ENCODE results near the gene SLA2.
A peak's percentile ranks its signal among the peaks of the same experiment; 100 is the strongest.
"Not testable (repeated sequence)": the region's sequence is repeated elsewhere in the genome, so short reads cannot be mapped to it uniquely, and the experiment has no call there.

The SLA2 gene

DNA sequence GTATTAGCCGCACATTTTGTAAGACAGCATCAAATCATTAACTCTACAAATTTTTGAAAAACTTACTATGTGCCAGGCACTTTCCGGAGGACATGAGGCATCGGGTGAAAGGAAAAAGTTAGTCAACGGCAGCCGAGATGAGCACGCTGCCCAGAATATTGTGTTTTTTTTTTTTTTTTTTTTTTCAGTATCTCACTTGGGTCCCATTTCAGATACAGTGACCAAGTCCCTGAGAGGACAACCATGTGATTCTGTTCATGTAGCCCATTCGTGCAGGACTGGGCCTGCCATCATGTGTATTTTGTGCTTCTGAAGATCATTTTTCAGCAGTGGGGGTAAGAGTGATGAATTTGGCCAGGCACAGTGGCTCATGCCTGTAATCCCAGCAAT lies 1.3 kb downstream of the SLA2 start:
- DNase-seq = peak; percentile 34

DNA sequence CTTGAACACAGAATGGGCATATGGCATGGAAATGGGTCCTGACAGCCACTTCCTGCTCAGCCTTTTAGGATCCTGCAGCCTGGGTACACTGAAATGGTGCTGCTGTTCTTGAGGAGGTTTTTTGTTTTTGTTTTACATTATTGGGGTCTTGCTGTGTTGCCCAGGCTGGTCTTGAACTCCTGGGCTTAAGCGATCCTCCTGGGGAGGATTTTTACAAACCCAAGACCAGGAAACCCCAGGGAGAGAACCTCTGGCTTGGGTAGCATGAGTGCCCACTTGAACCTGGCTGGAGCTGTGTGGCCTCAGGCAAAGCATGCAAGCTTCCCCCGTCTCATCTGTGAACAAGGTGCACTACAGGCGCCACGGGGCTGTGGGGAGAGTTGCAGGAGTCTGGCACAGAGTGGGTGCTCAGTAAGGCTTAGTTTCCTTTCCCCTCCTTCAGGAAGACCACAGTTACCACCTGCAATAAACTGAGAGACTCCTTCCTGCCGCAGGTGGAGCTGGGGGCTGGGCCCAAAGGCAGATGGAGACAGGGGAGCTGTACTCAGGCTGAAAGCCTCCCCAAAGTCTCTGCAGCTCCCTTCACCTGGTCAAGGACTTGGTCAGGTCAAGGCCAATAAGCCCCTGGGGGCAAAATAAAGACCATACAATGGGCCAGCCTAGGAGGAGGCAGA lies 1.8 kb downstream of the SLA2 start:
- peak; percentile 60 for DNase-seq

DNA sequence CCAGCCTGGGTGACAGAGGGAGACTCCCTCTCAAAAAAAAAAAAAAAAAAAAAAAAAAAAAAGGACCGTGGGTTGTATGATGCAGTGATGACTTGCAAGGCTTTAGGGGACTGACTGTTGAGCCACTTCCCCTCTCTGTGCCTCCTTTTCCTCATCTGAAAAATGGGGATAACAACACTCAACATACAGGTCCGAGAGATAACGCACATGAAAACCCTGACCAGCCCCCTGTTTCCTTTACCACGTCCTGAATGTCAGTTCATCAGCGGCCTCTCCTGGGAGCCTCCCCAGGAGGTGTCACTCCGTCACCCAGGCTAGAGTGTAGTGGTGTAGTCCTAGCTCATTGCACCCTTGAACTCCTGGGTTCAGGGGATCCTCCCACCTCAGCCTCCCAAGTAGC lies 3.9 kb downstream of the SLA2 start:
- DNase-seq = no peak

DNA sequence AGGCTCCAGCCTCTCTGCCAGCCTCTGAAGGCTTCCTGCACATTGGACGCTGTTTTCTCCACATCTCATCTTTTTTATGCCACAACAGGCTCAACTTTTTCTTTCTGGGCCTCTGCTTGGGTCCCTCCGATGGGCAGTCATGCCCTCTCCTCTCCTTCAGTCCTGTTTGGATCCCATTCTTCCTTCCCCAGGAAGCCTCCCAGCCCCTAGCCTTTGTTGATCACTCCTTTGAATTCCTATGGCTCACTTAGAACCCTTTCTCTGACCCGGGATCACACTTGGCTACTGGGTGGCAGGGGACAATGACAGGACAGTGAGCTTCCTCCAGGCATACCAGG lies 4.5 kb downstream of the SLA2 start:
- DNase-seq = no peak

DNA sequence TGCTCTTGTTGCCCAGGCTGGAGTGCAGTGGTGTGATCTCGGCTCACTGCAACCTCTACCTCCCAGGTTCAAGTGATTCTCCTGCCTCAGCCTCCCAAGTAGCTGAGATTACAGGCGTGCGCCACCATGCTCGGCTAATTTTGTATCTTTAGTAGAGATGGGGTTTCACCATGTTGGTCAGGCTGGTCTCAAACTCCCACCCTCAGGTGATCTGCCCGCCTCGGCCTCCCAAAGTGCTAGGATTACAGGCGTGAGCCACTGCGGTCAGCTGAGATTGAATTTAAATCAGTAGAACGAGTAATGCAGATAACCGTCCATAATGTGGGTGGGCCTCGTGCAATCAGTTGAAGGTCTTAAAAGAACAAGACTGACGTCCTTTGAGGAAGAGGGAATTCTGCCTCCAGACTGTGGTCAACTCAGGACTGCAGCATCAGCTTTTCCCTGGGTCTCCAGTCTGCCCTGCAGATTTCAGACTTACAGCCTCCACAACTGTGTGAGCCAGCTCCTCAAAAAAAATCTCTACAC lies 7.1 kb downstream of the SLA2 start:
- not testable (repeated sequence) for DNase-seq

DNA sequence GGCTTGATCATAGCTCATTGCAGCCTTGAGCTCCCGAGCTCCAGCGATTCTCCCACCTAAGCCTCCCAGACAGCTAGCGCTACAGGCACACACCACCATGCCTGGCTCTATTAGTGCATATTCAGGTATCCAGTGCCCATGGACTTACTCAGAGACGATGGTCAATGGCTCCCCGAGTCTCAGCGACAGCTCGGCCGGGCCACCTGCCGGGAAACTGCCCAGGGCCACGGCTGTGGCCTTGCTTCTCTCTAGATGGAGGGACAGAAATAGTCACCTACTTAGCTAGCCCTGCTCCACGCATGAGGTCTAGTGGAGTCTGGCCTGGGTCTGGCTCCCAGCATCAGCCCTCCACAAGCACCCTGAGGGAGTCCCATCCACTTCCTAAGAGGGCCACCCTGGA lies 11.7 kb downstream of the SLA2 start:
- no peak for DNase-seq

DNA sequence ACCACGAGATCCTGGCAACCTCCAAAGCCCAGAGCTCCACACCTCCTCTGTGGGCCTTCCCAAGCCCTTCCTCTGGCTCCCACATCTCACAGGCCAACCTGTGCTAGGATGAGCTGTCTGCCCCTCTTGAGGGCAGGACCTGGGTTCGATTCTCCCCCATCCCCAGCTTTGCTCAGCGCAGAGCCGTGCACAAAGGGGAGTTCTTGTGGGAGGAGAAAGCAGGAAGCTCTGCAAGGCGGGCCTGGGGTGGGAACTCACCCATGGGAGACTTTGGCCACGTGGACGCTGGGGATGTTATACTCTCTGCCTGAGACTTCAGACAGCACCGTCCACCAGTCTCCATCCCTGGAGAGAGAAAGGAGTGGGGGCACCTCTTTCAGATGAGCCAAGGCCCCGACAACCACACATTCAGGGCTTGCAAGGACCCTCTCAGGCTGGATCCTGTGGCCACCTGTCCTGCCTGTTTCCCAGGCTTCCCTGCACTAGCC lies 12.7 kb downstream of the SLA2 start:
- DNase-seq = no peak

DNA sequence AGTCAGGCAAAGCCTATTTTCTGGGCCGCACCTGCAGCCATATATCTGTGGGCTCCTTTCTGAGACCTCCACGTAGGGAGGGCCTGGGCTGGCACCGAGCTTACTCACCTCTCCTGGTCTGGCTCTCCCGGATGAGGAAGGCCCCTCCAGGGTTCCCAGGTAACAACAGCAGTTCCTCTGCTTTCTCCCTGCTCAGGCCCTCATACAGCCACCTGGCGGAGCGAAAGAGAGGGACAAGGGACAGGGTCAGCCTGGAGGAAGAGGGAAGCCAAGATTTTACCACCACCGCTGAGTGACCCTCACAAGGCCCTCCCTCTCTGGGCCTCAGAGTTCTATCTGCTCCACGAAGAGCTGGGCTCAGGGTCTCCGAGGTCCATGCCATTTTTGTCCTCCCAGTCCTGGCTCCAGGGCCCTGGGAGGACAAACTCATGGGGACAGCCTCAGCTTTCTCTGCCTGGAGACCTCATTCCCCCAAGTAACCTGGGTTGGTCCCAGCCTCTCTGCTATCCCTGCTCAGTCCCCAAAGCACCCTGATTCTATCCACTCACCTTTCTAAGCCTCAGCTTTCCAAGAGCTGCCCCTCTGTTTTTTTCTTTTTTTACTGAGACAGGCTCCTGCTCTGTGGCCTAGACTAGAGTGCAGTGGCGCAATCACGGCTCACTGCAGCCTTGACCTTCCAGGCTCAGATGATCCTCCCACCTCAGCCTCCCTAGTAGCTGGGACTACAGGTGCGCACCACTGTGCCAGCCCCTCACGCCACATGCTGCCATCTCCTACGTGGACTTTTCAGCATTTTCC lies 13.3 kb downstream of the SLA2 start:
- no peak for DNase-seq

DNA sequence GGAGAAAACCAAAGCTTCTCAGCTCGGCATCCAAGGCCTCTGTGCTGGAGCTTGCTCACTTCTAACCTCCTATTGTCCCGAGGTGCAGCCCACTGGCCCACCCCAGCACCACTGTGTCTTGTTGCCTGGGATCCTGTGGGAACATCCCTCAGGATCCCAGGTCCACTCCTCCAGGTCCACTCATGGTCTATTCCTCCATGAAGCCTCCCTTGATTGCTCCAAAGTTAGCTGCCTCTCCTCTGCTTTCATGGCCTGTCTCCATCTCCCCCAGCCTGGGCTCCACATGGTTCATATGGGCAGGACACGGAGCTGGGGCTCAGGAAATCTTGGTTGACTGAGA lies 13.9 kb downstream of the SLA2 start:
- DNase-seq = no peak

DNA sequence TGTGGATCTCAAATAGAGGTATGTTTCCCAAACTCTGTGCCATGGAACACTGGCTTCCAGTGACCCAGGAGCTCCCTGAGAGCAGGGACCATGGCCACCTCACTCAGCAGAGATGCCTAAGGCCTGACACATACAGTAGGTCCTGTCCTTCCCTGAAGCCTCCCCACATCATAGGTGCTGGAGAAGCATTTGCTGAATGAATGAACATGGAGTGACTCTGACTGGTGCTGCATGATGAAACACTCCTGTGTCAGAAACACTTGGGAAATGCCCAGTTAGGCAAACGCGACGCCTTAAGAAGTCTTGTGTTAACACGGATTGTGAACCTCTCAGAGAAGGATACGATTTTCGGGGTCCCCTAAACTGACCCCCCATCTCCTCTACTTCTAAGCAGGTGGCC lies 14.3 kb downstream of the SLA2 start:
- no peak for DNase-seq

DNA sequence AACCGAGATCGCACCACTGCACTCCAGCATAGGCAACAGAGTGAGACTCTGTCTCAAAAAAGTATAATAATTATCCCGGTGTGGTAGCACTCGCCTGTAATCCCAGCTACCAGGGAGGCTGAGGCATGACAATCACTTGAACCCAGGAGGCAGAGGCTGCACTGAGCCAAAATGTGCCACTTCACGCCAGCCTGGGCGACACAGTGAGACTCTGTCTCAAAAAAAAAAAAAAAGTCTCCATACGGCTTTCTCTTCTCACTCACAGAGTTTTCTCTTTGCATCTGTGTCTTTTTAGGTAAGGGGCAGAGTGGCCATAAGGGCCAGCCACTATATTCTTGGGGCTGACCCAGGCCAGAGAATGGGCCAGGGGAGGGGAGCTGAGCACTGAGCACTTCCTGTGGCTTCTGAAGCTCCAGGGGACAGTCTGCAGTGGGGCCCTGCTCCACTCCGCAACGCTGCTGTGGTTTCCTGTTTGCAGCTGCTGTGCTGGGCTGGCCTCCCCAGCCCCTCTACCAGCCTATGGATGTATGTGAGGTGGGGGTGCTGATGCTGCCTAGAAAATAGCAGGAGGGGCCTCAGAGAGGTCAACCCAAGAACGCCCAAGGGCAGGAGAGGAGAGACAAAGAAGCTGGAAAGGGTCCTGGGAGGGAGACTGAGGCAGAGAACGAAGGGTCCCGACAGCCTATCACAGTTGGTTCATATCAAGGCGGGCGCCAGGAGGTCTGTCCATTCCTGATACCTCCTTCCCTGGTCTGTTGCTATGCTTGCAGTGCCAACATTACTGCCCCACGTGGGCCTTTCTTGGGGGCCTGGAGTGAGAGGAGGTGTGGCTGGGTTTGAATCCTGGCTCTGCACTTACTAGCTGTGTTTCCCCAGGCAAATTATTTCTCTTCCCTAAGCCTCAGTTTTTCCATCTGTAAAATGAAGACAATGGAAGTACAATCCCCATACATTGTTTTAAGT lies 16.0 kb downstream of the SLA2 start:
- peak; percentile 35 for DNase-seq

DNA sequence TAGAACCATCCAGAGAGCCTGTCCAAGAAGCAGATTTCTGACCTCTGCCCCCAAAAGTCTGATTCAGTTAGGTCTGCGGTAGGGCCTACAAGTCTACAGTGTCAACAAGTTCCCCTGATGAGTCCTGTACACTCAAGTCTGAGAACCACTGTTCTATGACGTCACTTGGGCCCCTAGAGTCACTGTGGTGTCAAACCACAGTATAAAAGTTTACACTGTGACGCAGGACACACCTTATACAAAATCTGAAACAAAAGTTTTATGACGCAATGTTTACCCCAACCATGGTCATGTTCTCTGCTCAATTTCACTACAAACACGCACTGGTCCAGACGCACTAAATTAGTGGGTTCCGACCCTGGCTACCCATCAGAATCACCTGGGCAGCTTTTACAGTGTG lies 17.9 kb downstream of the SLA2 start:
- DNase-seq = no peak

DNA sequence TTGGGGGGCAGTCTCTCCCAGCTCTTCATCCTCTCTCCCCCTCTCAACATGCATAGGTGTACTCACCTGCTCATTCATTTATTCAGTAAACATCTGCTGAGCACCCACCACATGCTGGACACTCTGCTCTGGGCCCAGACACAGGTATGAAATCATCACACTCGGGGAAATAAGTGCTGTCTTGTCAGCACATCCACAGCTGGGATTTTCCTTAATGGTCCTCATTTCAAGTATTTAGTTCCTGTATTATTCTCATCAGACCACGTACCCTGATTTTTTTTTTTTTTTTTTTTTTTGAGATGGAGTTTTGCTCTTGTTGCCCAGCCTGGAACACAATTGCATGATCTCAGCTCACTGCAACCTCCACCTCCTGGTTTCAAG lies 21.1 kb downstream of the SLA2 start:
- DNase-seq = no peak

DNA sequence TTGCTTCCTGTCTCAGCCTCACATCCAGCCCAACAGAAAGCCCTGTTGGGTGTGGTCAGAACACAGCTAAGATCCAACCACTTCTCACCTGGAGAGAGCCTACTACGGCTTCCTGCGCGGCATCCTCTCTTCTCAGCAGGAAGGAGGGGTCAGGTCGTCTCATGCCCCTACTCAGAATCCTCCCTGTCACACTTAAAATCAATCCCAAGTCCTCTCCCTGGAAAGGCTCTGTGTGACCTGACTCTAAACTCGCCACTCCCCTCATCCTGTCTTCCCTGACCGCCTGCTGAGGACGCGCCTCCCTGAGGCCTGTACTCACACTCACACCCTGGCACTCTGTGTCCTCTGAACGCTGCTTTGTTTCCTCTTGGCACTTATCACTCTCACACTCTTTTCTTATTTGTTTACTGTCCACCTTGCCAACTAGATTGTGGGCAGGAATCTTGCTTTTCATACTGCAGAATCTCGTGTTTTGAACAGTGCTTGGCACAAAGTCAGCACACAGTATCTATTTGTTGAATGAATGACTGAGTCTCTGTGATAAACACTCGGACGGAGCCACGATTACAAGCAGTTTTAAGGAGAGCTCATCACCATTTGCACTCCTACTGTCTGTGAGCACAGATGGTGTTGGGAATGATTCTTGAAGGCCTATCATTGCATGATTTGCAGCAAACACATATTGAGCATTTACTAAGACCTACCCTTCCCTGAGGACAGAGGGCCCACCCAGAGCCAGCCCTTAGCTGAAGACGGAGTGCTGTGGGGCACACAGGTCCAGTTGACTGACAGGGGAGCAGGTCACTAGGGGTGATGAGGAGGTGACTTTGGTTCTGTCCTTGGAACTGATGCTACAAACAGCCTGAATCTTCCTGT lies 21.7 kb downstream of the SLA2 start:
- no peak for DNase-seq

DNA sequence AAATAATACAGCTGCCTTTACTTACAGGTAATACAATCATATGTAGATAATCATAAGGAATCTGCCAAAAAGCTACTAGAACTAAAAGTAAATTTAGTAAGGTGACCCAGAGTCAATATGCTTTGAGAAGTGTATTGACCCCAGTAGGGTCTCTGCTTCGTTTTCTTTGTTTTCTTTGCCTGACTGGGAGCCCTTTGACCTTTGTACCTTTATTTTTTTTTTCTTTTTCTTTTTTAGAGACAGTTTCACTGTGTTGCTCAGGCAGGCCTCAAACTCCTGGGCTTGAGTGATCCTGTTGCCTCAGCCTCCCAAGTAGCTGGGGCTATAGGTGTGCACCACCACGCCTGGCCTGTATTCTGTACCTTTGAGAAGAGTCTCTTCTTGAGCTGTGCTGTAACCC lies 22.6 kb downstream of the SLA2 start:
- DNase-seq = no peak

DNA sequence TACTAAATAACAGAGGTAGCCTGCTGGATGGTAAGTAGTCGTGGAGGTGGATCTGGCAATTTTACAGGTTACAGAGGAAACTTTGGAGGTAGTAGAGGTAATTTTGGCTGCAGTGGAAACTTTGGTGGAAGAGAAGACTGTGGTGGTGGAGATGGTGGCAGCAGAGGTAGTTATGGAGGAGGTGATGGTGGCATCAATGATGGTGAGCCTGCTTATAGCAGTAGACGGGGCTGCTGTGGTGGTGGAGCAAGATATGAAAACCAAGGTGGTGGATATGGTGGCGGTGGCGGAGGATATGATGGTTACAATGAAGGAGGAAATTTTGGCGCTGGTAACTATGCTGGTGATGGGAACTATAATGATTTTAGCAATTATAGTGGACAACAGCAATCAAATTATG lies 25.1 kb downstream of the SLA2 start:
- DNase-seq = no peak

DNA sequence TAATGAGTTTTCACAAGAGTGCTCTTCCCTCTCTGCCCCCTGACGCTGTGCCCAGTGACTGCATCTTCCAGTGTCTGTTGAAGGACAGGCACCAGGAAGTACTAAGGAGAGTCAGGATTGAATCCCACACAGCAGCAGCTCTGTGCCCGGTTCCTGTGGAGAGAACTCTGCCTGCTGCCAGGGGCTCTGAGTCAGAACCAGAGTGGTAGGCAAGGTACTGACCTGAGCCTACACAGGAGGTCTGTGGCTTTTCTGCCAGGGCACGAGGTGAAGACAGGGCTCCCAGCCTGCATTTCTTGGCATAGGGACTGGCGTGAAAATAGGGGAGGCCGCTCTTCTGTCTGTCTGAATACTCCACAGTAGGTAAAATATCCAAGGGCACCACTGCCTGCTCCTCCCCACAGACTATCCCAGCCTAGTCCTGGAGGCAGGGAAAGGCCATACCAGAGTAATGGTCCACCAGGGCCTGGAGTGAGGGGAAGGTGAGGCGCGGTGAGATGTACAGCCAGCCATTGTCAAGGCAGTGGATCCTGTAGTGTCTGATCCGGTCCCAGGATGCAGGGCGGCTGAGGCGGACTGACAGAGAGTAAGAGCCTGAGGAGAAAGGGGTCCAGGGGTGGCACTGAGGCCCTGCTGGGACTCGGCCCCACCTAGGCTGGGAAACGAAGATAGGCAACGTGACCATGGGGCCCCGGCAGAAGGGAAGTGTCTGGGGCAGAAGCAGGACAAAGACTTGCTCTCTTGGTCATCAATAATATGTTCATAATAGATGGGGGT lies 31.0 kb downstream of the SLA2 start:
- DNase-seq = no peak

DNA sequence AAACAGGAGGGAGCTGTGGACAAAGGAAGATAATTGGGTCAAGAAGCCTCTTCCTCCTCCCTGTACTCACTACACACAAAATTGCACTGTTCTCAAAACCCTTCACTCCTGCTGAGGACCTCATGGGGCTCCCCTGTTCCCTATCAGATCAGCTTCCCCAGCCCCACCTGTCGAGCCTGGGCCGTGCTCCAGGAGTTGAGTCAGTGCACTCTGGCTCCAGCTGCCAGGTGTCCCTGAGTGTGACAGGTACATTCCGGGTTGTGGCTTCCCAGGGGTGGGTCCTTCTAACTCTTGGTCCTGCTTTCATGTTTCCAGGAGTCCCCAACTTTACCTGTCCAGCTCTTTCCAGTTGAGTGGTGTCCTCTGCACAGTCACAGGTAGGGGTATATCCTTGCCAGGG lies 32.0 kb downstream of the SLA2 start:
- no peak for DNase-seq

DNA sequence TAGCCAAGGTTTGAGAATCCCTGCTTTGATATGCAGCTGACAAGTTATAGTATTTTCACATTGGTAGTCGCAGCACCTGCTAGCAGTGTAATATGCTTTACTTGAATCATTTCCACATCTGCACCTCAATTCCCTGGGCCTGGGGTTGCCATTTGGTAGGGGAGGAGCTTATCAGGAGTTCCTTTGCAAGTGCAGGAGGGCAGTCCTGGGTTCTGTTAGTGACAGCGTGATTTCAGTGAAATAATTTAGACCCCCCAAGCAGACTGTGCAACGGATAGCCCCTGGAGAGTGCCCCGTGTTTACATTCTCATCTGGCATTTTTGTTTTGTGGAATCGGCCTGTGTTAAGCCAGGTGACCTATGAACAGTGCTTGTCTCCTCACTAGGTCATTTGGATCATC lies 34.4 kb downstream of the SLA2 start:
- no peak for DNase-seq

DNA sequence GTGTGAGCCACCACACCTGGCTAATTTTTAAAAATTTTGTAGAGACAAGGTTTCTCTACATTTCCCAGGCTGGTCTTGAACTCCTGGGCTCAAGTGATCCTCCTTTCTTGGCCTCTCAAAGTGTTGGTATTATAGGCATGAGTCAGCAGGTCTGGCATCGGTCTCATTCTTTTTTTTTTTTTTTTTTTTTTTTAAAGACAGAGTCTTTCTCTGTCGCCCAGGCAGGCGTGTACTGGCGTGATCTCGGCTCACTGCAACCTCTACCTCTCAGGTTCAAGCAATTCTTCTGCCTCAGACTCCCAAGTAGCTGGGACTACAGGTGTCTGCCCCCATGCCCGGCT lies 37.6 kb downstream of the SLA2 start:
- DNase-seq = not testable (repeated sequence)

DNA sequence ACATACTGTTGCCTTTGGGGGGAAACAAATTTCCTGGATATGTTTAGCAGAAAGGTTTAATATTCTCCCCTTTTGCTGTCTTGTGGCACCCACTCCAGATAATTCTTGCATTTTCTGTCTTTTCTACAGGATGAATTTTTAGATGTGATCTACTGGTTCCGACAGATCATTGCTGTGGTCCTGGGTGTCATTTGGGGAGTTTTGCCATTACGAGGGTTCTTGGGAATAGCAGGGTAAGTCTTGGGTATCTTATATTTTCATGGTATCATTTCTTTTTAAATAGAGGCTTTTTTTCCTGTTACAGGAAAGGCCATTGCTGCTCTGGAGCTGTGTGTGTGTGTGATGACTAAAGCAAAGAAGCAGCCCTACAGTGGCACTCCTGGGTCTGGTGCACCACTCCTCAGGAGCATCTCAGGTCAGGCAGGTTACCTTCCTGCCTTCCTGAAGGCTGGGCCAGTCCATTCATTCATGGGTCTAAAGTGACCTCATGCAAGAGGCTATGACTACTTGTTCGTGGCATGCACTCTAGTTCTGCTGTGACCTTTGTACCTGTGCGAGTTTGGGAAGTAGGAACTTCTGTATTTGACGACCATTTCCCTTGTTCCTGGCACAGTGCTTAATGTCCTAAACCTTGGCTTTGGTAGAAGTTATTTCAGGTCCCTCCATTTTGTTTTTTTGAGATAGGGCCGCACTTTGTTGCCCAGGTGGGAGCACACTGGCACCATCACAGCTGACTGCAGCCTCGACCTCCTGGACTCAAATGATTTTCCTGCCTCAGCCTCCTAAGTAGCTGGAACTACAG lies 38.2 kb downstream of the SLA2 start:
- no peak for DNase-seq
